SHP77 (cell line): ENCODE measurements around the gene CLDN17.
A peak's percentile ranks its signal among the peaks of the same experiment; 100 is the strongest.

ENCODE experiments used
- DNase-seq, 2 experiments: peaks; one replicate each; lab custom pipeline; 2025; lab: John Stamatoyannopoulos, UW

CLDN17 gene, protein sequence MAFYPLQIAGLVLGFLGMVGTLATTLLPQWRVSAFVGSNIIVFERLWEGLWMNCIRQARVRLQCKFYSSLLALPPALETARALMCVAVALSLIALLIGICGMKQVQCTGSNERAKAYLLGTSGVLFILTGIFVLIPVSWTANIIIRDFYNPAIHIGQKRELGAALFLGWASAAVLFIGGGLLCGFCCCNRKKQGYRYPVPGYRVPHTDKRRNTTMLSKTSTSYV

DNA sequence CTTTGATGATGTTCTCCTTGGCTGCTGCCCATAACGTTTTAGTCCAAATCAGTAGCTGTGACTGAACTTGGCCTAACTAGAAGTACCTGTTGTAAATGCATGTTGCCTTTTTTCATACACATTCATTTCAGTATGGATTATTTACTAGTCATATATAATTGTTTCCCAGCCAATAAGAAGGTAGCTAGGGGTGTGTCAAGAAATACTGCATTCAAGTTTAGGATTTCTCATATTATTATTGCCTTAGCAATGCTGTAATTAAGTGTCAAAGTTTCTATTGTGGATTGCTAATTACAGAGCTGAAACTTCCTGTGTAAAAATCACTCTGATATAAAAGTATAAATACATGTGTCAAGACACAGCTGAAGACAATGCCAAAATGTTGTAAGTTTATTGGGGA is at the start of gene CLDN17:
CLDN17 (minus strand) TSS at position 101 of the 400 bp plus-strand sequence. CDS start 188 bp downstream, outside the sequence.
- DNase-seq, result no peak

DNA sequence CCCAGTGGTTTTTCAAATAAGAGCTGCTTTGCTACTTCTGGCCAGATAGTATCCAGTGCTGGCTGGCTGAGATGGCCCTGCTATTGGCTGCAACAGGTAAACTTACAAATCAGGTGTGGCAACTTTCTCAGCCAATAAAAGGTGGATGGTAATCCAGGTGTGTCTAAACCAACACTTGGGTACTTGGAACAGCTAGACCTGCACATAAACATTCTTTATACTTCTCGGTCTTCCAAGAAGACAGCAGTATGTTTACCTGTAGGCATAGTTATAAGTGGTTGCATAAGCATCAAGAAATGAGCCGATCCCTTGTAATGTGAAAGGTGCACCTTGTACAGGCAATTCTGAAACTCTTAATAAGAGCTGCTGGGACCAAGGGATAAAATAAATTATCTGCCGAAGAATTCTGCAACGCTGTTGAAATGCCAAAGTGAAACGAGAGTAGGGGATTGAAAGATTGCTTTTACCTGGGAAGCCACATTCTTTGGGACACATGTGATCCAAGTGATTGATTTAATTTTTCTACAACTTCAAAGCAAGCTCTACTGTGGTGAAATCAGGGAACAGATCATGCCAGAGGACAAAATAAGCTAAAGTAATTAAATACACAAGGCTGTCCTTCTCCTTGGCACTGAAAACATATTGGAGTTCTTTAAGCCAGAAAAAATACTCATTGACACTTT is 49.6 kb upstream of the CLDN17 start, which contains the start of gene CLDN8:
CLDN8 (minus strand) TSS at position 57 of the 683 bp plus-strand sequence. CDS start 172 bp downstream, outside the sequence.
- DNase-seq, result no peak

DNA sequence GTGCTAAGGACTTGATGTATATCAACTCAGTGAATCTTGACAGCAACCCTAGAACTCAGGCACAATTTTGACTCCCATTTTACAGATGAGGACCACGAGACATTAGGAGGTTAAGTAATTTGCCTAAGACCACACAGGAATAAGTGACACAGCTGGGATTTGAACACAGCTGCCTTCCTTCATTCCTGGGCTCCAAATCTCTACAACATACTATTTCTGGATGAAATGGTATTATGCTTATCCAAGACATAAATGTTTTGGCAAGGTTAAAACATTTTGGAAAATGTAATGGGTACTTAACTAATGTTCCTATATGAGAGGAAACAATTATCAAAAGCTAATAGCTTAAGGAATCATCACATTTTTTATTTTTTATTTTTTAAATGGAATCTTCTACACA is 44.5 kb upstream of the CLDN17 start:
- no peak for DNase-seq

DNA sequence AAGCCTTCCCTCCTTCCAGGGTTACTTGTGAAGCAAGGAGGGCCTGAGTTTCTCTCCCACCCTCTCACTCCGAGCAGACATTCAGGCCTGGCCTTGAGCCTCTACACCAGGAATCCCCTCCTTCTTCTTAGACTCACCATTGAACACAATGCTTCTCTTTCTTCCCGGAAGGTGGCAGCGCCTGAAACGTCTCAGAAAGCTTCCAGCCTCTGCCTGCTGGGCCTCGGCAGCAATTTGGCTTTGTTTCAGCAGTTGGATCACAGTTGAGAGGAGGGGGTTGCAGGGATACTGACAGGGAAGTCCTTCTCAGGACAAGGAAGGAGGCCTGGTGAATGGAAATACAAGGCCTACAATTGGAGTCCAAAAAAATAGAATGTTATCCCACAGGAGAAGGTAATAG is 43.0 kb upstream of the CLDN17 start:
- DNase-seq, result no peak

DNA sequence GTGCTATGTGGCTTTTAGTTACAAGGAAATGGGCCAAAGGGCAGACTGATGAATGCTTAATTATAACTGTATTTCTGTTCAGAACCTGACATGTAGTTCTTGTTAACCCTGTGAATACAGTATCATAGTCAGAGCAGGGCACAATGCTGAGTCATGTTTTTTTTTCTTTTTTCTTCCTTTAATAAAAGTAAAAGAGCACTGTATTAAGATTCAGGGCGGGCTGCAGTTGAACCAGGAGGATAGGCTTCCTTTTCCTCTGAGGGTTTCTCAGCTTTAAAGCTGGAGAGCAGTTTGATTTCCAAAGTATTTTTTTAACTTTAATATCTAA is 40.6 kb upstream of the CLDN17 start:
- DNase-seq, result no peak

DNA sequence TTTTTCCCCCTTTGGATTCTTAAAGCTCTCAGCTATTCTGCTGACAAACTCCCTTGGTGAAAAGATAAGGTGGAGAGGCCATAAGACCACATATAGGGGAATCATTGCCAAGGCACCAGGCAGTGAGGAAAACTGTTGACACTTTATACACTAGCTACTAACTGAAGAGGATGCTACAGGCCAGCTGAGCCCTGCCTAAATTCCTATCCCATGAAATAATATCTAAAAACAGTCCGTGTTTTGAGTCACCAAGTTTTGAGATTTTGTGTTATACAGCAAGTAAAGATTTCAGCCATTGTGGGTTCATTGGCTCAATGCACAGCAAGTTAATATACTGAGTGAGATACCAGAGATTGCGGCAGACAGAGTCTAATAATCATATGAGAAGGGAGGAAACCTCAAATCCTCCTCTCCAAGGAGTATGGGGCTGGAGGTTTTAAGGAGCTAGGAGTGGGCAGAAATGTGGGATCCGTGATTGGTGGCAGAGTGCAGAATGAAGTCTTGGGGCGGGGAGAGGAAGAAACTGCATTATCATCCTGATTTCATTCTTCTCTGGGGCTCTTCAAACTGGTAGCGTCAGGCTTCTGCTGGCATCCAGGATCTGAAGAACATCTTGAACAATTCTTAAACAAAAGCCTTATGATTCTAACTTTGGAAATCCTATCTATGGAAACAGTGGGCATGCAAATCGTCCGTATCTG is 40.1 kb upstream of the CLDN17 start:
- no peak for DNase-seq

DNA sequence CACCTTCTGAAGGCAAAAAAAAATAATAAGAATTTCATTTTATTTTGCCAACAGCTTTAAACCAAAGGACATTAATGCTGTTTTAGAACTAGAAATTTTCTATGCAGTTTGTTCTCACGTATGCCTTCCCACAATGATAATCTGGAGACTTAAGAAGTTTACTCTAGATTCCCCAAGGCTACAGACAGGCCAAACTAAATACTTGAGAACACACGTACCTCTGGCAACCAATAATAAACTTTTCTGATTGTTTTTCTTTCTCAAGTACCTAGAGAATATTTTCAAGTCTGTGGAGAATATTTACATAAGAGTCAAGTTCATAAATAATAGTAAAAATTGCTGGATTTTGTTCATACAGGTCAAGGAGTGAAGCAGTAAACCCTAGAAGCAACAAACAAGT is 33.4 kb upstream of the CLDN17 start:
- DNase-seq, result no peak

DNA sequence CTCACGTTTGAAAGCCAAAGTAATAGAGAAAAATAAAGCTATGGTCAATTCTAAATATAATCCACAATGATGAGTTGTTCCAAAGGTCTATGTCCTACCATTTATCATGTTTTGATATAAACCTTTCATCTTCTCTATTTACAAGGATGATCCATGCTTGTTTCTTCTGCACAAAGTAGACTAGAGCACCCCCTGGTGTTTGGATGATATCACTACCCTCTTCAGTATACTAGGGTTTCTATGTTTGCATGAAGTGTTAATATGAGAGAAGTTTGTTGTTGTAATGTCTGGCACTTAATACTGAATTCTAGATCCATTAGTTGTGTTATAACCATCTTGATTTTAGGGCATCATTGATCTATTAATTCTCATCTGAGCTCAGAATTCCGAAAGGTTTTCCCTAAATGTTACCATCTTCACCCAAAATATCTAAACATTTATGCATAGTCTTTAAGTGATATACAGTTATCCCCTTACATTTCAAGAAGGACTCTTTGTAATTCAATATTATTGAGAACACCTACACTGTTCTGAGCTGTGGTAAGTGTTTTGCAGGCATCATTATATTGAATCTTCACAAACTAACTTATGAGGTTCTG is 28.2 kb upstream of the CLDN17 start:
- peak; percentile 62 to 69 for DNase-seq

DNA sequence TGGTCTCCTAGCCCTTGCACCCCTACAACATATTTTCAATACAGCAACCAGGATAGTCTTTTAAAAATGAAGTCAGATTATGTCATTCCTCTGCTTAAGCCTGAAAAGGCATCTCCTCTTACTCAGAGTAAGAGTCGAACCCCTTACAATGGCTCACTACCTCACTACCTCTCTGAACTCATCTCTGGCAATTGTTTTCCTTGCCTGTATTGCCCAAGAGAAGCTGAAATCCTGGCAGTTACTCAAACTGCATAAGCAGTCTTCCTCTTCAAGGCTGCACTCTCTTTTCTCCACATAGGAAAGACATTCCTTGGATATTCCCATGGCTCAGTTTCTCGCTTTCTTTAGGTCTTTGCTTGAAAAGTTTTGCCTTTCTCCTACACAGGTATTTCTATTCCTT is 26.6 kb upstream of the CLDN17 start:
- no peak for DNase-seq

DNA sequence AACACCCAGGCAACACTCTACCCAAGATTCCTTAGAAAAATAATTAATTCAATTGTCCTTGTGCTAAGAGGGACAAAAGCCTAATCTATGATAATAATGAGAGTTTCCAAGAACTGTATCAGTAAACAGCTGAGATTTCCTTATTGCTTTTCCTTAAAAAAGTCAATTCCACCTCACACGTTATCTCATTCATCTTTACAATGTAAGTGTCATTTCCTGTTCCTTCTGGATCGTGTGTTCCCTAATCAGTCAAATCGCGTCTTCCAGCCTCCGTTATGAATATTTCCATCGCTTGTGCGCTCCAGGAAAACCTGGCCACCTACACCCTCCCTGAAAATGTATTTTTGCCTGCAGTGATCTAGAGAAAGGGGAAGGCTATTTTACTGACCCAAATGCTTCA is 23.9 kb upstream of the CLDN17 start:
- DNase-seq, result no peak

DNA sequence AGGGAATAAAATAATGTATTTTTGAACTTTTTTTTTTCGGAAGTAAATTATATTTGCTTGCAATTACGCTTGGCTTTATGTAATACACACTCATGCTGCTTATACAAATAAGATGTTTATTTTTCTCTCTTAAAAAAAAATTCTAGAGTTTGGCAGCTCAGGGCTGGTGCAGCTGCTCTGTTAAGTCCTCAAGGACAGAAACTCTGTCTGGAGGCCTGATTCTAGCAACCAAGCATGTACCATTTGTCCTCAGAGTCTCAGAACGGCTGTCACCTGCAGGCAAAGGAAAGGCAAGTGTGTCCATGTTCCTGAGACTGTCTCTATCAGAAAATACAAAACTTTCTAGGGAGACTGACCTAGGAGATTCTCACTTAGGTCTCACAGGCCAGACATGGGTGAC is 23.2 kb upstream of the CLDN17 start:
- no peak for DNase-seq

DNA sequence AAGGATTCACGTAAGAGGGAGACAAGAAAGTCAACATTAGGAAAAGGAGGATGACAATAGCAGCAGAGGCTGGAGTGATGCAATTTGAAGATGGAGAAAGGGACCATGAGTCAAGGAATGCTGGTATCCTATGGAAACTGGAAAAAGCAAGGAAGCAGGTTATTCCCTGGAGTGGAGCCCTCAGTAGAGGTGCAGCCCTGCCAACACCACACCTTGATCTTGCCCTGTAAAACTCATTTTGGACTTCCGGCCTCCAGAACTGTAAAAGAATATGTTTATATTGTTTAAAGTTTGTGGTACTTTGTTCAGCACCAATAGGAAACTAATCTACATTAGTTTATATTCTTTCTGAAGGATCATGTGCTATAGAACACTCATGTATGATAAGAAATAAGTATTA is 19.6 kb upstream of the CLDN17 start:
- no peak for DNase-seq

DNA sequence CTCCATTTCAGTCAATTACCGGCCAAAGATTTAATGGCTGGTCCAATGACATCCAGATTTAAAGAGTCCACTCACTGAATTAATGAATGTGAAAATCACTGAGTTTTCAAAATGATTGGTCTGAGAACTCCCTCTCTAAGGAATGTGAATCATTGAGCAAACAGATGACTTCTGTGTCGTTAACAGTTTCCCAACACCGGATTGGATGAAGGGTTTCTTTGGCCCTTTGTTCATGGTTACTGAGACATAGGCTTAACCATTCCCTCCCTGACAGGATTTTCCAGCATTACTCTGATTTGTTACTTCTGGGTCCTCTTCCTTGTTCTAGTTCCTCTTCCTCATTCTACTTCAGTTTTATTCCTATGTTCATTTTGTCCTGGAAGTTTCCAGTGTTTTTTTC is 1.5 kb upstream of the CLDN17 start:
- DNase-seq, result no peak

DNA sequence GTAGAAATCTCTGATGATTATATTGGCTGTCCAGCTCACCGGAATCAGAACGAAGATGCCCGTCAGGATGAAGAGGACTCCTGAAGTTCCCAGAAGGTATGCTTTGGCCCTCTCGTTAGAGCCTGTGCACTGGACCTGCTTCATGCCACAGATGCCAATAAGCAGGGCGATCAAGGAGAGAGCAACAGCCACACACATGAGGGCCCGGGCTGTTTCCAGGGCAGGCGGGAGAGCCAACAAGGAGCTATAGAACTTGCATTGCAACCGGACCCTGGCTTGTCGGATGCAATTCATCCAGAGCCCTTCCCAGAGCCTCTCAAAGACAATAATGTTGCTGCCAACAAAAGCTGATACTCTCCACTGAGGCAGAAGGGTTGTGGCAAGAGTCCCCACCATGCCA is 434 bp downstream of the CLDN17 start:
- no peak for DNase-seq

DNA sequence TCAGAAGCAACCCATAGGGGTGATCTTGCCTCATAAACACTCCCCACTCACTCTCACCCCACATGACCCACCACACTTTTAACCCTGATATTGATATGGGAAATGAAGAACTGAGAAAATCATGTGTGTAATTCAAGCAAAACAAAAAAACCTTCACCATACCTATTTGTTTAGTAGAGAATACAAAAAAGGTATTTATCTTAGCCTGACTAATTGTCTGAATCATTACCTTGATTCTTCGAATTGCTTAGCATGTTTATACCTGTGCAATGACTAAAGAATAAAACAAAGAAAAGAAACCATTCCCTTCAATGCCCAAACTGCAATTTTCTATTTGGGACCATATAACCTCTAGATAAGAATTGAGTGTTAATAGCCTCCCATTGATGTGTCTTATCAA is 1.8 kb downstream of the CLDN17 start:
- no peak for DNase-seq

DNA sequence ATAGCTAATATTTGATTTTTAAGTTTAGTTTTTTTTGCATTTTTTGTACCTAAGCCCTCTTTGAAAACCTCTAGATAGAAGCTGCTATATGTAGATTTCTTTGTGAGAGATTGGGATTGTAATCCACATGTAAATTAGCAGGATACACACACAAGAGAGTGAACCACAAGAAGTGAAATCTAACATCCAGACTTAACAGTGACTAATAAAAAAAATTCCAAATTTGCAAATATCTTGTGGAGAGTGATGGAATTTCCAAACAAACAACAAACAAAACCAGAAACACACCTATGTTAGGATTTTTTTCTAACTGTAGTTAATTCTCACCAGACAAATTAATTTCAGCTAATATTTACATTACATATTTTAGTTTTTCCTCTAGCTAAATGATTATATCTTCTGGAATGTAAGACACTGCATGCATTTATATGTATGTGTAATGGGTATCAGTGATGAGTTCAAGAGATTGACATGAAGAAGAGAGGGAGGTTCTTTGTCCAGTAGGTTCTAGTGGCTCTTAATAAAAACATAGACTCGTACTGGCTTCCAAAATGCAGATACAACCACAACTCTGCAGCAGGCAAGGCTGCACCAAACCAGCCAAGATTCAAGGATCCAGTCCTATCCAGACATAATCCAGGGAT is 12.8 kb downstream of the CLDN17 start:
- no peak for DNase-seq

DNA sequence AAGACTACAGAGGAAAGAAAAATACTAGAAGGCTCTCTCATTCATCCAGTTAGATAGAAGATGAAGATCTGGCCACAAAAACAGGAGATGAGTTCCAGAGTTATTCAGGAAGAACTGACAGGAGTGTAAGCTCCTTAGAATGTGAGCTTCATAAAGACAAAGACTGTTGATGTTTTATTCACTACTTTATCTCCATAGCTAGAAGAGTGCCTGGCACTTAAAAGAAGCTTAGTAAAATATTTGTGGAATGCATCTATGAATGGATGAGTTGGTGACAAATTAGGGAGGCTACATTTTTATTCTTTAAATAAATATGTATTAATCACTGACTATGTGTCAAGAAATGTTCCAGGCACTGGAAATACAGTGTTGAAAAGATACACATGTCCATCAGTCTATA is 13.8 kb downstream of the CLDN17 start:
- DNase-seq, result no peak

DNA sequence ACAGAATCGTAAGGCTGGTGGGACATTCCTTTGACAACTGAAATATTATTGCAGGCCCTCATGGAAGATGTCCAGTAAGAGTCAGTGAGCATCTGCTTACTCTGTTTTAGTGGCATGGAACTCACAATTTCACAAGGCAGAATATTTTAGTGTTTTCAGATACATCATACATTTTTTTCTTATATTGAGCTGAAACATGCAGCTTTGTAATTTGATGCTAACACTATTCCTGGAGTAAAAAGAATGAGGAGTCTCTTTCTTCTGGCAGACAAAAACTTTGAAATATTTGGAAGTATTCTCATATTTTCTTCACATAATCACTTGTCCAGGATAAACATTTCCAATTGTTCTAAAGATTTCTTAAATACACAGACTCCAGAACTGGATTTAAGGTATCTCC is 17.7 kb downstream of the CLDN17 start:
- DNase-seq, result no peak

DNA sequence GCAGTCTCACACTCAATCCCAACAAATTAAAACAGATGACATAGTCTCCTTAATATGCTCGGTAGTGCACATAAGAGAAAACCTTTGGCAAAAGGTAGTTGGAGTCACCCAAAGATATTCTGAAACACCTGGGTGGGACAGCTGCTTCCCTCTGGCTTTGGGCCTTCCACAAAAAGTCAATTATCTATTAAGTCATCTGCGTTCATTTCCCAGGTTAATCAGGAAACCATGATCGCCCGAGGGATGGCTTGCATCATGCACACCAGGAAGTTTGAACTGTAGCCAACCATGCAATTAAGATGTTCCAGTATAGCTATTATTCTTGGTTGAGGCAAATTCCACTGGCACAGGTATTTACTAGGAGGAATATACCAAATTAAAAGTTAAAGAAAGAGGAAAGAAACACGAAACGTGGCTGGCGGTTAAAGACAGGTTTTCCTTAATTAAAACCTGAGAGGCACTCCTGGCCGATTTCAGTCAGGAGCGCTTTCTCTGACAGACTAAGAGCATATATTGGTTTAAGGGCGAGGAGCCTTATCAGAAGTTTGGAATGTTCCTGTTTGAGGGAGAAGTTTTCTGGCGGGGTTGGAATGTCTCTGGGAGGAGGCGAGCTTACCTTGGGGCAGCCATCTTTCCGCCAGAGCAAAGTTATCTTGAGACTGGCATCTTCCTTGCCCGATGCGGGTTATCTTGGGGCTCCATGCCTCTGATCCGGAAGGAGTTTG is 19.9 kb downstream of the CLDN17 start:
- DNase-seq, result no peak

DNA sequence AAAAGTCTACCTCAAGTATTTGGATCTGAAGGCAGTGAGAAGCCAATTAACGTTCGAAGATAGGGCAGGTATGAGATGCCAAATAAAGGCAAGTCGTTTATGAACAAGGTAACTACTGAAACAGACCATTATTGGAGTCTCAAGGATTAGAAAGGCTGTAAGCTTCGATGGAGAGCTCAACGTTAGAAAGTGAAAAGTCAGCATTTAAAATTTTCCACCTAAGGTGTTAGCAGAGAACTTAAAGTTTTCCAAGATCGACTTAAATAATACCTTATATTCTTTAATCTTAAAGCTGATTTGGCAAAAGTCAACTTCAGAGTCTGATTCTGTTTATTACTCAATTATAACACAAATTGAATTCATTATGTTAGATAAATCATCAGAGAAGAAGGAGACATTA is 28.1 kb downstream of the CLDN17 start:
- no peak for DNase-seq

DNA sequence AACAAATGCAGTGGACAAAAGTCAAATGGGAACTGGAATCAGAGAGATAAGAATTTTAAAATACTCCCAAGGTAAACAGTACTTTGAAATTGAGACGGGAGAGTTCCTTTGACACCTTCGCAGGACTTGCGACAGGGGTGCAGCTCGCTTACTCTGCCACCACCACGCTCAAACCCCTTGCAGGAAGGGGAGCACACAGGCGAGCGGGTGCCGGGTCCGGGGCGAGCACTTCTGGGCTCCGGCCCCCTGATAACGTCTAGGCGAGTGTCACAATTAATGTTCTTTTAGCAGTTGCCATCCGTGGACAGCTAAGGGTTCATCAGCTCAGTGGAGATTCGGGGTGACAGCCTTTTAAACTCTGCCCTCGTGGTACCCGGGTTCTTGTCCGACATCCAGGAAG is 37.4 kb downstream of the CLDN17 start:
- DNase-seq, result no peak

DNA sequence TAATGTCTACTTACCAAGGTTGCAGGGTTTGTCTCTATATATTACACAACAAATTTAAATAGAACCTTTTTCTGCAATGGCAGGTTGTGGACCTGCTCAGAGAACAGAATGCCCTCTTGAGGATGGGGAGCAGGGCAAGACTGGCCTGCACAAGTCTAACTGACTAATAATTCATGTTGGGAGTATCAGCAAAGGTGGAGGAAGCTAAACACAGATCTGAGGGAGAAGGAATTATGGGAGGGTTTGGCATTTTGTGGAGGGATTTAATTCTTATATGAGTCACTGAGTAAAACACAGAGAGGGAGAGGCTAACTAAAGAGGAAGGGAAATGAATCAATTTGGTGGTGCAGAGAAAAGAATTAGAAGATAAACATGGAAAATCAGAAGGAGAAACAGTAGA is 40.0 kb downstream of the CLDN17 start:
- DNase-seq, result no peak
